ENCODE data around the gene TACC3. TPM values are rescaled to one million over a fixed set of nuclear protein-coding genes. Genes with fewer than 3 reads are reported as not detected.
A peak's percentile ranks its signal among the peaks of the same experiment; 100 is the strongest.

The TACC3 gene
- total and polyA plus RNA-seq, 2 of the 8 experiments (the other 6 are each of a cell fraction or from before 2014, with no cell fraction given) = 73.8 to 148 TPM

GRCh38 chr4:1793940-1794808 is 72.9 kb downstream of the TACC3 start:
- Histone ChIP-seq H3K23ac (ENCODE audit: insufficient read length) (no peak overlapping the region), H3K4ac (replicated peaks; ENCODE audit: insufficient read length, low read depth, low read length) (no peak overlapping the region), H3K79me2 (ENCODE audit: control insufficient read depth in 1 of 2, insufficient read depth in 2 of 2, low read length in 2 of 2) (peaks cover 0 to 5% of the 10 kb centered on the region in 2 experiments; a peak in 1 of 4 replicates), H3K79me1 (ENCODE audit: low read depth, low read length) (peaks cover 10% of the 10 kb centered on the region; the same call in 1 of the 2 replicates), H3K14ac (ENCODE audit: insufficient read length) (no peak overlapping the region), H3K4me3 (ENCODE audit: extremely low read depth in 1 of 4, insufficient read depth in 2 of 4, low read depth in 3 of 4, low read length in 4 of 4) (peak overlapping the region; percentile 55 to 71 (median 64)), H3K4me2 (ENCODE audit: insufficient read depth in 1 of 2, low read depth in 2 of 2, low read length in 2 of 2) (peak overlapping the region; percentile 66 to 91), H3K9ac (replicated peaks in 1 of 4; ENCODE audit: extremely low read depth in 1 of 4, low read depth in 3 of 4, low read length in 3 of 4) (peak overlapping the region in 2 of 4 experiments; percentile 16 to 81; a peak in 3 of 7 replicates), H4K5ac (ENCODE audit: insufficient read length, low read depth, low read length) (peak overlapping the region; percentile 13), H3K4me1 (replicated peaks in 1 of 4; ENCODE audit: control insufficient read depth in 3 of 4, insufficient read depth in 4 of 4, low read length in 3 of 4) (peaks cover 0 to 19% (median 9%) of the 10 kb centered on the region in 4 experiments; a peak in 6 of 7 replicates), H4K91ac (replicated peaks; ENCODE audit: insufficient read length, low read length) (peak overlapping the region; percentile 15), H3K27ac (ENCODE audit: low read depth, low read length) (no peak overlapping the region), H3K56ac (replicated peaks; ENCODE audit: insufficient read length, low read depth, low read length) (no peak overlapping the region), H4K8ac (ENCODE audit: extremely low read depth, insufficient read depth, low read length) (peak overlapping the region; percentile 39), H2BK5ac (ENCODE audit: low read depth, low read length) (no peak overlapping the region), H2AFZ (ENCODE audit: low read length) (no peak overlapping the region), H2BK120ac (replicated peaks; ENCODE audit: low read depth, low read length) (no peak overlapping the region), H2AK5ac (ENCODE audit: low read depth, low read length) (no peak overlapping the region), H3K9me3 (ENCODE audit: insufficient read depth in 2 of 2, low read depth in 1 of 2, low read length in 1 of 2) (no peaks in the 10 kb centered on the region), H2BK15ac (ENCODE audit: low read length) (no peak overlapping the region), H2BK12ac (ENCODE audit: low read depth, low read length) (0 out of 2 replicates have a peak overlapping the region, but pooled peaks have one; percentile 39), H3K36me3 (ENCODE audit: control insufficient read depth in 2 of 4, insufficient read depth in 4 of 4, low read length in 3 of 4) (no peaks in the 10 kb centered on the region; a peak in 1 of 8 replicates), H2BK20ac (ENCODE audit: low read length) (no peak overlapping the region), H3K23me2 (ENCODE audit: low read depth, low read length) (peaks cover 17% of the 10 kb centered on the region; the same call in 1 of the 2 replicates), H3K27me3 (replicated peaks in 1 of 4; ENCODE audit: control insufficient read depth in 3 of 4, extremely low read depth in 1 of 4, insufficient read depth in 3 of 4, low read length in 3 of 4) (peaks cover 5 to 44% (median 36%) of the 10 kb centered on the region in 4 experiments), H3K18ac (ENCODE audit: extremely low read depth, low read length) (peak overlapping the region; percentile 78), H4K20me1 (replicated peaks in 1 of 2; ENCODE audit: control insufficient read depth in 1 of 2, insufficient read depth in 2 of 2, low read length in 2 of 2) (peaks cover 9 to 13% of the 10 kb centered on the region in 2 experiments)
- CTCF ChIA-PET (ENCODE audit: partially characterized antibody) = interaction anchor here (0.7 to 71.2 kb wide), 4 partner anchors 16 to 65 kb away, joined by 3 to 2507 read pairs (median 10); no protein-coding TSS in a partner anchor
- WGBS, 2 experiments (ENCODE audit: extremely low coverage in 1 of 2, insufficient coverage in 1 of 2, insufficient read length in 1 of 2, insufficient replicate concordance in 2 of 2, low coverage in 1 of 2, low lambda C conversion rate in 2 of 2, missing lambda C conversion rate in 1 of 2) = 2% methylated on average over 62 of the region's 101 CpGs; no CpG with 5 or more reads in 1 of the 2 experiments
- FAIRE-seq (no peak), DNase-seq (ENCODE audit: low read depth in 1 of 2, low spot score in 2 of 2) (no peak)
- POLR2A ChIA-PET (ENCODE audit: partially characterized antibody) = interaction anchor here (0.9 to 11.0 kb wide), 15 partner anchors 10 to 267 kb away, joined by 3 to 170 read pairs (median 4); partner anchors contain the start of gene SLBP
- TF ChIP-seq KDM4A (IDR thresholded peaks at IDR 0.05; ENCODE audit: low read depth, low read length, severe bottlenecking) = peak; percentile 17
- TF ChIP-seq E2F6 (IDR thresholded peaks at IDR 0.05) = 0 out of 2 replicates have a peak, but pooled peaks have one; percentile 31
- TF ChIP-seq RBBP5 (IDR thresholded peaks at IDR 0.05; ENCODE audit: borderline replicate concordance, low read depth, low read length) = peak; percentile 52; the same call in 1 of the 2 replicates
- TF ChIP-seq MAX (IDR thresholded peaks at IDR 0.05) = no peak
- no peak; the same call in 1 of the 2 replicates for TF ChIP-seq GABPA (IDR thresholded peaks at IDR 0.05; ENCODE audit: borderline replicate concordance, insufficient read depth, low read length)
- TF ChIP-seq SIN3A (conservative IDR thresholded peaks at IDR 0.05 in 1 of 2, IDR thresholded peaks at IDR 0.05 in 1 of 2; ENCODE audit: low read depth in 1 of 2, low read length in 2 of 2) = peak in 1 of 2 experiments; percentile 48; a peak in 1 of 4 replicates
- no peak for TF ChIP-seq NANOG (IDR thresholded peaks at IDR 0.05; ENCODE audit: insufficient read depth, low read depth, low read length, poor library complexity, severe bottlenecking)
- TF ChIP-seq CTBP2 (IDR thresholded peaks at IDR 0.05; ENCODE audit: borderline replicate concordance, insufficient read depth, insufficient read length, low read length) = no peak
